Activated CD4-positive, alpha-beta memory T cell treated with anti-CD3 and anti-CD28 coated beads for 36 hours (primary cell): ENCODE measurements around the gene CYB561. TPM values are rescaled to one million over a fixed set of nuclear protein-coding genes. Genes with fewer than 3 reads are reported as not detected.
A peak's percentile ranks its signal among the peaks of the same experiment; 100 is the strongest.

Experiments used
- CTCF ChIA-PET: fragments of 350-600 bp; sonication (Branson Sonifier 250); formaldehyde crosslinking; loops from one replicate; lab custom pipeline; 2021; ENCODE audit warnings: antibody characterized with exemption, inconsistent platforms; lab: Charles Lee
- POLR2A ChIA-PET: fragments of 350-600 bp; sonication (Branson Sonifier 250); formaldehyde crosslinking; loops from one replicate; lab custom pipeline; 2021; ENCODE audit warnings: antibody characterized with exemption; lab: Charles Lee
- DNase-seq: peaks from one replicate; pipeline ENCODE4 v3.0.0-alpha.2; 2020
- H3K27ac Mint-ChIP-seq: one replicate; pipeline ENCODE4 v1.8.0; 2021; ENCODE audit warnings: mixed read lengths
- H3K27me3 Mint-ChIP-seq: one replicate; pipeline ENCODE4 v1.8.0; 2021; ENCODE audit warnings: mixed read lengths
- H3K36me3 Mint-ChIP-seq: one replicate; pipeline ENCODE4 v1.8.0; 2021; ENCODE audit warnings: mixed read lengths
- H3K4me1 Mint-ChIP-seq: one replicate; pipeline ENCODE4 v1.8.0; 2021; ENCODE audit warnings: low read depth, mixed read lengths
- H3K4me3 Mint-ChIP-seq: one replicate; pipeline ENCODE4 v1.8.0; 2021; ENCODE audit warnings: mild to moderate bottlenecking, mixed read lengths
- H3K9me3 Mint-ChIP-seq: one replicate; pipeline ENCODE4 v1.8.0; 2021; ENCODE audit warnings: mixed read lengths
- intact Hi-C: fragments of 100-400 bp; cut with micrococcal nuclease; formaldehyde crosslinking; loops from one replicate; pipeline ENCODE4 v1.15.1; 2023
- total RNA-seq, 2 experiments: library from RNA; stranded (reverse); gene quantifications; one replicate each; pipeline ENCODE4 v1.2.3, GENCODE V29; 2021

CYB561 gene
- total RNA-seq, 2 experiments from 2014 or later: 9.4 to 9.7 TPM

GRCh38 chr17:63419398-63419797, 26.7 kb downstream of the CYB561 start:
- DNase-seq: no peak
- Mint-ChIP-seq H3K4me1 (peaks cover 13% of the 10 kb centered on the region), H3K4me3 (no peak overlapping the region), H3K36me3 (no peaks in the 10 kb centered on the region), H3K27me3 (no peaks in the 10 kb centered on the region), H3K9me3 (no peaks in the 10 kb centered on the region), H3K27ac (peak overlapping the region; percentile 23)
- ChIA-PET POLR2A (interaction anchor here (0.6 to 0.9 kb wide), 2 partner anchors 203 to 326 kb away, joined by 3 read pairs; partner anchors contain the start of gene MAP3K3), CTCF (interaction anchor here (0.8 to 4.2 kb wide), 5 partner anchors 13 to 291 kb away, joined by 3 to 27 read pairs (median 13); no protein-coding TSS in a partner anchor)
- intact Hi-C loops: no loop called here

GRCh38 chr17:63418540-63418939, 27.6 kb downstream of the CYB561 start:
- peaks cover 13% of the 10 kb centered on the region for H3K4me1 Mint-ChIP-seq
- POLR2A ChIA-PET: no interaction called here

GRCh38 chr17:63414222-63414621, 31.9 kb downstream of the CYB561 start:
- H3K27ac Mint-ChIP-seq: no peak overlapping the region
- intact Hi-C loops: no loop called here
- H3K36me3 Mint-ChIP-seq: no peaks in the 10 kb centered on the region
- ChIA-PET POLR2A (no interaction called here), CTCF (interaction anchor here (0.6 to 1.7 kb wide), 5 partner anchors 8 to 419 kb away, joined by 3 to 6 read pairs (median 4); no protein-coding TSS in a partner anchor)
- H3K27me3 Mint-ChIP-seq: no peaks in the 10 kb centered on the region
- H3K4me3 Mint-ChIP-seq: no peak overlapping the region
- H3K4me1 Mint-ChIP-seq: peaks cover 1% of the 10 kb centered on the region
- DNase-seq: no peak
- H3K9me3 Mint-ChIP-seq: no peaks in the 10 kb centered on the region

More at GRCh38 chr17:63418540-63418939, 27.6 kb downstream of the CYB561 start:
- Mint-ChIP-seq H3K4me3 (no peak overlapping the region), H3K36me3 (no peaks in the 10 kb centered on the region), H3K9me3 (no peaks in the 10 kb centered on the region), H3K27ac (no peak overlapping the region), H3K27me3 (no peaks in the 10 kb centered on the region)
- CTCF ChIA-PET: interaction anchor here (0.7 to 4.2 kb wide), 5 partner anchors 12 to 193 kb away, joined by 3 to 27 read pairs (median 13); no protein-coding TSS in a partner anchor
- intact Hi-C loops: no loop called here
- no peak for DNase-seq

- no peak for DNase-seq
- H3K4me1 Mint-ChIP-seq: no peaks in the 10 kb centered on the region
- POLR2A ChIA-PET: no interaction called here
- H3K4me3 Mint-ChIP-seq: no peak overlapping the region
- no peaks in the 10 kb centered on the region for H3K27me3 Mint-ChIP-seq
- no peaks in the 10 kb centered on the region for H3K36me3 Mint-ChIP-seq
- H3K9me3 Mint-ChIP-seq: no peaks in the 10 kb centered on the region
- intact Hi-C loops: no loop called here
- CTCF ChIA-PET: interaction anchor here (1.5 to 1.7 kb wide), 2 partner anchors 12 to 66 kb away, joined by 5 to 6 read pairs; no protein-coding TSS in a partner anchor
- no peak overlapping the region for H3K27ac Mint-ChIP-seq
Observed at GRCh38 chr17:63413128-63413527, 33.0 kb downstream of the CYB561 start.

GRCh38 chr17:63412234-63412633, 33.9 kb downstream of the CYB561 start:
- DNase-seq: no peak
- intact Hi-C loops: no loop called here
- Mint-ChIP-seq H3K4me1 (no peaks in the 10 kb centered on the region), H3K9me3 (no peaks in the 10 kb centered on the region), H3K36me3 (no peaks in the 10 kb centered on the region), H3K4me3 (no peak overlapping the region), H3K27me3 (no peaks in the 10 kb centered on the region), H3K27ac (no peak overlapping the region)
- CTCF ChIA-PET: interaction anchor here (0.6 kb wide), 1 partner anchor 14 kb away, joined by 3 read pairs; no protein-coding TSS in a partner anchor
- POLR2A ChIA-PET: no interaction called here

GRCh38 chr17:63407741-63408330, 38.3 kb downstream of the CYB561 start:
- DNase-seq: no peak
- Mint-ChIP-seq H3K27ac (no peak overlapping the region), H3K4me1 (peaks cover 11% of the 10 kb centered on the region), H3K27me3 (no peaks in the 10 kb centered on the region), H3K36me3 (no peaks in the 10 kb centered on the region), H3K9me3 (no peaks in the 10 kb centered on the region), H3K4me3 (no peak overlapping the region)
- ChIA-PET POLR2A (interaction anchor here (0.5 kb wide), 2 partner anchors 204 to 225 kb away, joined by 4 to 5 read pairs; no protein-coding TSS in a partner anchor), CTCF (interaction anchor here (0.6 to 4.8 kb wide), 15 partner anchors 18 to 735 kb away, joined by 3 to 100 read pairs (median 8); no protein-coding TSS in a partner anchor)
- intact Hi-C loops: loop anchor here (2.0 to 10.0 kb wide), 3 partner anchors 703 to 986 kb away; partner anchors contain the start of gene METTL2A

- ChIA-PET CTCF (interaction anchor here (0.7 to 4.8 kb wide), 49 partner anchors 9 to 734 kb away, joined by 3 to 100 read pairs (median 4); partner anchors contain the start of genes ACE and TACO1), POLR2A (interaction anchor here (1.3 kb wide), 1 partner anchor 10 kb away, joined by 3 read pairs; no protein-coding TSS in a partner anchor)
- H3K4me3 Mint-ChIP-seq: no peak overlapping the region
- DNase-seq: peak; percentile 74
- peaks cover 11% of the 10 kb centered on the region for H3K4me1 Mint-ChIP-seq
- no peak overlapping the region for H3K27ac Mint-ChIP-seq
- no peaks in the 10 kb centered on the region for H3K9me3 Mint-ChIP-seq
- H3K27me3 Mint-ChIP-seq: no peaks in the 10 kb centered on the region
- intact Hi-C loops: loop anchor here (1.0 to 10.0 kb wide), 6 partner anchors 325 to 985 kb away; partner anchors contain the start of gene METTL2A
- H3K36me3 Mint-ChIP-seq: no peaks in the 10 kb centered on the region
Observed at GRCh38 chr17:63406689-63407330, 39.3 kb downstream of the CYB561 start.

GRCh38 chr17:63405741-63406261, 40.3 kb downstream of the CYB561 start:
- intact Hi-C loops: loop anchor here (1.0 to 10.0 kb wide), 6 partner anchors 324 to 984 kb away; partner anchors contain the start of gene METTL2A
- no peaks in the 10 kb centered on the region for H3K9me3 Mint-ChIP-seq
- H3K27me3 Mint-ChIP-seq: no peaks in the 10 kb centered on the region
- peaks cover 11% of the 10 kb centered on the region for H3K4me1 Mint-ChIP-seq
- POLR2A ChIA-PET: interaction anchor here (1.3 kb wide), 1 partner anchor 11 kb away, joined by 3 read pairs; no protein-coding TSS in a partner anchor
- no peak overlapping the region for H3K4me3 Mint-ChIP-seq
- no peaks in the 10 kb centered on the region for H3K36me3 Mint-ChIP-seq
- H3K27ac Mint-ChIP-seq: peak overlapping the region; percentile 2
- CTCF ChIA-PET: interaction anchor here (0.6 to 4.8 kb wide), 40 partner anchors 8 to 733 kb away, joined by 3 to 100 read pairs (median 4); partner anchors contain the start of genes ACE and TACO1
- no peak for DNase-seq

- intact Hi-C loops: loop anchor here (5.0 to 10.0 kb wide), 2 partner anchors 730 to 983 kb away; partner anchors contain the start of gene METTL2A
- no peaks in the 10 kb centered on the region for H3K36me3 Mint-ChIP-seq
- POLR2A ChIA-PET: interaction anchor here (0.6 kb wide), 1 partner anchor 226 kb away, joined by 4 read pairs; no protein-coding TSS in a partner anchor
- no peak overlapping the region for H3K4me3 Mint-ChIP-seq
- H3K27me3 Mint-ChIP-seq: no peaks in the 10 kb centered on the region
- no peaks in the 10 kb centered on the region for H3K9me3 Mint-ChIP-seq
- no peak overlapping the region for H3K27ac Mint-ChIP-seq
- H3K4me1 Mint-ChIP-seq: peaks cover 11% of the 10 kb centered on the region
- DNase-seq: no peak
- CTCF ChIA-PET: no interaction called here
Observed at GRCh38 chr17:63405020-63405419, 41.1 kb downstream of the CYB561 start.

GRCh38 chr17:63402431-63403212, 43.5 kb downstream of the CYB561 start:
- ChIA-PET CTCF (interaction anchor here (1.3 kb wide), 1 partner anchor 77 kb away, joined by 3 read pairs; no protein-coding TSS in a partner anchor), POLR2A (no interaction called here)
- H3K9me3 Mint-ChIP-seq: no peaks in the 10 kb centered on the region
- H3K4me3 Mint-ChIP-seq: no peak overlapping the region
- H3K27ac Mint-ChIP-seq: no peak overlapping the region
- H3K4me1 Mint-ChIP-seq: peaks cover 11% of the 10 kb centered on the region
- intact Hi-C loops: loop anchor here (10.0 kb wide), 1 partner anchor 728 kb away; no protein-coding TSS in a partner anchor
- no peak for DNase-seq
- no peaks in the 10 kb centered on the region for H3K27me3 Mint-ChIP-seq
- H3K36me3 Mint-ChIP-seq: peaks cover 3% of the 10 kb centered on the region

- Mint-ChIP-seq H3K27me3 (no peaks in the 10 kb centered on the region), H3K9me3 (no peaks in the 10 kb centered on the region), H3K27ac (no peak overlapping the region), H3K4me1 (no peaks in the 10 kb centered on the region), H3K36me3 (peaks cover 7% of the 10 kb centered on the region), H3K4me3 (no peak overlapping the region)
- POLR2A ChIA-PET: no interaction called here
- CTCF ChIA-PET: no interaction called here
- no peak for DNase-seq
- intact Hi-C loops: loop anchor here (10.0 kb wide), 1 partner anchor 725 kb away; no protein-coding TSS in a partner anchor
Observed at GRCh38 chr17:63399856-63400255, 46.2 kb downstream of the CYB561 start.
